H7 (cell line): ENCODE data around the gene TTL. TPM values are rescaled to one million over a fixed set of nuclear protein-coding genes. Genes with fewer than 3 reads are reported as not detected.
A peak's percentile ranks its signal among the peaks of the same experiment; 100 is the strongest.
"Not testable (repeated sequence)": the region's sequence is repeated elsewhere in the genome, so short reads cannot be mapped to it uniquely, and the experiment has no call there.

Source experiments
- DNase-seq: peaks from one replicate; pipeline ENCODE4 v3.0.0; 2012
- H3K27me3 ChIP-seq: 2 replicates; pipeline ENCODE4 v1.6.0; 2011; ENCODE audit warnings: mild to moderate bottlenecking, low read length; ENCODE audit not compliant: control insufficient read depth, insufficient read depth
- H3K36me3 ChIP-seq: replicated peaks from 2 replicates; pipeline ENCODE4 v1.5.1; 2011; ENCODE audit warnings: low read length; ENCODE audit not compliant: control insufficient read depth, insufficient read depth
- H3K4me3 ChIP-seq: 2 replicates; pipeline ENCODE4 v1.5.1; 2011; ENCODE audit warnings: low read depth, mild to moderate bottlenecking, control low read depth, low read length, moderate library complexity; ENCODE audit not compliant: insufficient read depth
- total RNA-seq: library from RNA; depleted of rRNA; stranded (reverse); fragments of >200 nt; shearing (Covaris generic); gene quantifications from 2 replicates; pipeline ENCODE4 v1.2.3, GENCODE V29; 2014

TTL gene
- total RNA-seq, 1 experiment from 2014 or later: 49.6 TPM

- H3K36me3 ChIP-seq: peaks cover 31% of the 10 kb centered on the region
- H3K4me3 ChIP-seq: no peak overlapping the region
- H3K27me3 ChIP-seq: no peaks in the 10 kb centered on the region
- no peak for DNase-seq
These were observed 84.1 kb downstream of the TTL start for GRCh38 chr2:112566104-112566503.

- DNase-seq, H3K27me3 ChIP-seq, H3K4me3 ChIP-seq: not testable (repeated sequence)
- H3K36me3 ChIP-seq: peaks cover 29% of the 10 kb centered on the region
These were observed 84.6 kb downstream of the TTL start for GRCh38 chr2:112566508-112566907.

GRCh38 chr2:112572005-112572404, 90.0 kb downstream of the TTL start:
- H3K36me3 ChIP-seq: peaks cover 37% of the 10 kb centered on the region

GRCh38 chr2:112577756-112578155, 95.8 kb downstream of the TTL start:
- H3K4me3 ChIP-seq: no peak overlapping the region
- no peak for DNase-seq
- peaks cover 17% of the 10 kb centered on the region for H3K36me3 ChIP-seq
- no peaks in the 10 kb centered on the region for H3K27me3 ChIP-seq

More at GRCh38 chr2:112572005-112572404, 90.0 kb downstream of the TTL start:
- no peak for DNase-seq
- Histone ChIP-seq H3K27me3 (no peaks in the 10 kb centered on the region), H3K4me3 (no peak overlapping the region)

- DNase-seq: no peak
- Histone ChIP-seq H3K36me3 (peaks cover 12% of the 10 kb centered on the region), H3K27me3 (no peaks in the 10 kb centered on the region), H3K4me3 (no peak overlapping the region)
These were observed 97.3 kb downstream of the TTL start for GRCh38 chr2:112579241-112579640.

GRCh38 chr2:112580084-112580483, 98.1 kb downstream of the TTL start:
- no peak overlapping the region for H3K4me3 ChIP-seq
- no peak for DNase-seq
- H3K36me3 ChIP-seq: peaks cover 7% of the 10 kb centered on the region
- no peaks in the 10 kb centered on the region for H3K27me3 ChIP-seq

GRCh38 chr2:112582314-112582746, 100.4 kb downstream of the TTL start:
- DNase-seq: no peak
- H3K36me3 ChIP-seq: peaks cover 2% of the 10 kb centered on the region

GRCh38 chr2:112583497-112584133, 101.7 kb downstream of the TTL start:
- Histone ChIP-seq H3K27me3 (no peaks in the 10 kb centered on the region), H3K36me3 (peaks cover 2% of the 10 kb centered on the region), H3K4me3 (peak overlapping the region; percentile 91)
- no peak for DNase-seq

More at GRCh38 chr2:112582314-112582746, 100.4 kb downstream of the TTL start:
- no peak overlapping the region for H3K4me3 ChIP-seq
- H3K27me3 ChIP-seq: no peaks in the 10 kb centered on the region

GRCh38 chr2:112584134-112584890, 102.4 kb downstream of the TTL start, which contains the start of gene CHCHD5:
CHCHD5 (plus strand) TSS chr2:112584609; CDS start chr2:112584648, 39 bp downstream.
- peak; percentile 90 for DNase-seq
- Histone ChIP-seq H3K4me3 (peak within 1 kb of the TSS; percentile 91), H3K36me3 (peaks cover 3% of the 10 kb centered on the region), H3K27me3 (no peaks in the 10 kb centered on the region)

- H3K27me3 ChIP-seq: no peaks in the 10 kb centered on the region
- peaks cover 3% of the 10 kb centered on the region for H3K36me3 ChIP-seq
- peak overlapping the region; percentile 91 for H3K4me3 ChIP-seq
- no peak for DNase-seq
These were observed 102.9 kb downstream of the TTL start for GRCh38 chr2:112584891-112585250.

- DNase-seq: no peak
- peaks cover 3% of the 10 kb centered on the region for H3K36me3 ChIP-seq
- peak overlapping the region; percentile 91; the same call in 1 of the 2 replicates for H3K4me3 ChIP-seq
- no peaks in the 10 kb centered on the region for H3K27me3 ChIP-seq
These were observed 103.4 kb downstream of the TTL start for GRCh38 chr2:112585400-112585799.

- no peak overlapping the region for H3K4me3 ChIP-seq
These were observed 104.0 kb downstream of the TTL start for GRCh38 chr2:112585873-112586464.

GRCh38 chr2:112588611-112589045, 106.7 kb downstream of the TTL start:
- DNase-seq: no peak
- no peaks in the 10 kb centered on the region for H3K27me3 ChIP-seq
- no peak overlapping the region for H3K4me3 ChIP-seq
- peaks cover 3% of the 10 kb centered on the region for H3K36me3 ChIP-seq

More at GRCh38 chr2:112585873-112586464, 104.0 kb downstream of the TTL start:
- H3K27me3 ChIP-seq: no peaks in the 10 kb centered on the region
- no peak for DNase-seq
- H3K36me3 ChIP-seq: peaks cover 3% of the 10 kb centered on the region
